Right atrium auricular region (tissue), 2 donors: ENCODE results near the gene IFITM10. TPM values are rescaled to one million over a fixed set of nuclear protein-coding genes. Genes with fewer than 3 reads are reported as not detected.

Experiments used
- DNase-seq: peaks from one replicate; pipeline ENCODE4 v3.0.0-alpha.2; 2019; ENCODE audit warnings: low spot score
- H3K27ac ChIP-seq, 2 donors: fragments of 200-600 bp; sonication (generic); 1 replicate in 1 of 2; 2 replicates in 1 of 2; pipeline ENCODE4 v1.5.1; 2016 to 2019
- H3K27me3 ChIP-seq, 2 donors: fragments of 200-600 bp; sonication (generic); one replicate each; pipeline versions ENCODE4 v1.5.1 to v1.6.0; 2017 to 2019
- H3K36me3 ChIP-seq: fragments of 200-600 bp; sonication (generic); one replicate; pipeline ENCODE4 v1.5.1; 2016
- H3K4me1 ChIP-seq, 2 donors: fragments of 200-600 bp; sonication (generic); one replicate each; pipeline versions ENCODE4 v1.5.1 to v1.6.0; 2017 to 2019
- H3K4me3 ChIP-seq, 2 donors: fragments of 200-600 bp; sonication (generic); 1 replicate in 1 of 2; 2 replicates in 1 of 2; pipeline ENCODE4 v1.5.1; 2017 to 2019; ENCODE audit warnings: mild to moderate bottlenecking in 1 of 2, moderate library complexity in 1 of 2
- H3K9me3 ChIP-seq, 2 donors: fragments of 200-600 bp; sonication (generic); one replicate each; pipeline ENCODE4 v1.5.1; 2019
- total RNA-seq, 2 donors: library from RNA; depleted of rRNA; stranded (reverse); fragments of >200 nt; gene quantifications; one replicate each; pipeline ENCODE4 v1.1.0, GENCODE V29; 2016
- TF ChIP-seq, protein P1 (sequence below), 2 donors: fragments of 200-600 bp; sonication (generic); IDR thresholded peaks; one replicate each; pipeline ENCODE4 v1.5.1; 2019; ENCODE audit warnings: antibody characterized with exemption in 2 of 2

The IFITM10 gene
- total RNA-seq, 2 donors from 2014 or later, result 0.37 to 0.47 TPM

GRCh38 chr11:1708716-1709115 is 41.7 kb downstream of the IFITM10 start:
- TF ChIP-seq, protein P1, sequence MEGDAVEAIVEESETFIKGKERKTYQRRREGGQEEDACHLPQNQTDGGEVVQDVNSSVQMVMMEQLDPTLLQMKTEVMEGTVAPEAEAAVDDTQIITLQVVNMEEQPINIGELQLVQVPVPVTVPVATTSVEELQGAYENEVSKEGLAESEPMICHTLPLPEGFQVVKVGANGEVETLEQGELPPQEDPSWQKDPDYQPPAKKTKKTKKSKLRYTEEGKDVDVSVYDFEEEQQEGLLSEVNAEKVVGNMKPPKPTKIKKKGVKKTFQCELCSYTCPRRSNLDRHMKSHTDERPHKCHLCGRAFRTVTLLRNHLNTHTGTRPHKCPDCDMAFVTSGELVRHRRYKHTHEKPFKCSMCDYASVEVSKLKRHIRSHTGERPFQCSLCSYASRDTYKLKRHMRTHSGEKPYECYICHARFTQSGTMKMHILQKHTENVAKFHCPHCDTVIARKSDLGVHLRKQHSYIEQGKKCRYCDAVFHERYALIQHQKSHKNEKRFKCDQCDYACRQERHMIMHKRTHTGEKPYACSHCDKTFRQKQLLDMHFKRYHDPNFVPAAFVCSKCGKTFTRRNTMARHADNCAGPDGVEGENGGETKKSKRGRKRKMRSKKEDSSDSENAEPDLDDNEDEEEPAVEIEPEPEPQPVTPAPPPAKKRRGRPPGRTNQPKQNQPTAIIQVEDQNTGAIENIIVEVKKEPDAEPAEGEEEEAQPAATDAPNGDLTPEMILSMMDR (IDR thresholded peaks at IDR 0.05), result no peak

GRCh38 chr11:1707751-1708150 is 42.6 kb downstream of the IFITM10 start:
- DNase-seq, result no peak
- Histone ChIP-seq H3K27me3 (no peaks in the 10 kb centered on the region), H3K4me1 (no peaks in the 10 kb centered on the region), H3K4me3 (no peak overlapping the region), H3K27ac (no peak overlapping the region), H3K9me3 (no peaks in the 10 kb centered on the region), H3K36me3 (no peaks in the 10 kb centered on the region)
- TF ChIP-seq, protein P1 (IDR thresholded peaks at IDR 0.05), result no peak

More at GRCh38 chr11:1708716-1709115, 41.7 kb downstream of the IFITM10 start:
- DNase-seq, result no peak
- Histone ChIP-seq H3K27ac (no peak overlapping the region), H3K9me3 (no peaks in the 10 kb centered on the region), H3K36me3 (no peaks in the 10 kb centered on the region), H3K27me3 (no peaks in the 10 kb centered on the region), H3K4me3 (no peak overlapping the region), H3K4me1 (no peaks in the 10 kb centered on the region)

GRCh38 chr11:1706634-1707400 is 43.6 kb downstream of the IFITM10 start:
- Histone ChIP-seq H3K4me3 (no peak overlapping the region), H3K36me3 (no peaks in the 10 kb centered on the region), H3K27me3 (no peaks in the 10 kb centered on the region), H3K9me3 (no peaks in the 10 kb centered on the region), H3K27ac (no peak overlapping the region), H3K4me1 (no peaks in the 10 kb centered on the region)
- TF ChIP-seq, protein P1 (IDR thresholded peaks at IDR 0.05), result peak in 1 of 2 donors; percentile 28
- no peak for DNase-seq

DNA sequence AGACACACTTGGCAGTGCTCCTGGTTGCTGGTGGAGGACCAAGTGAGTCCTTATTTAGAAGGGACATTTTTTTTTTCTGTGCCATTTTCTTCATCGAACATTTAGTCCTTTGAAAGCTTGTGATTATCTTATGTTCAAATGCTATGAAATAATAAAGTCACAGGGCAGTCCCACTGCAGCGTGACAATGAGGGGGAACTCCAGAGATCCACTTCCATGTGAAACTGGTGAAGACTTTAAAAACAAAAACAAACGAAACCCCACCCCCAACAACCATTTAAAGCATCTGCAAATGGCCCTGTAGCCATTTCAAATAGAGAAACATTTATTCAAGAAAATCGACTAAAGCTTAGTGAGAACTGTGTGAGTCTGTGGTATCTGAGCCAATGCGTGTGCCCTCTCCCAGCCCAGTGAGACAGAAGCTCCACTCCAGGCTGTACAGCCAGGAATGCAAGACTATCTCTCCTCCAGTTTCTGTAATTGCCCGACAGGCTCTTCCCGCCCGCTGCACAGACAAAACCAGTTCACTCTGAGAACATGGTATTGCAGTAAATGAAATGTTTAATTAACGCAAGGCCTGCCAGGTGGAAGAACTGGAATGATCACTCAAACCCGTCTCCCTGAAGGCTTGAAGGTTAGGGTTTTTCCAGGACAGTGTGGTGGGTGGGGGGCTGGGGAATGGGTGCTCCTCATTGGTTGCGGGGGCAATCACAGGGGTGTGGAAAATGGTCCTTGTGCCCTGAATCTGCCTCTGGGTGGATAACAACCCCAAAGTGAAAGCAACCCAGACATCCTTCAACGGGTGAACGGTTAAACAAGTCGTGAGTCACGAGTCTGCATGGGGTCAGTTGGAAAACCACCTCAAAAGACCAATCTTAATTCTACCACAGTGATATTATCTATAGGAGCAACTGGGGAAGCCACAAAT is 45.0 kb downstream of the IFITM10 start:
- H3K27ac ChIP-seq, result no peak overlapping the region
- H3K36me3 ChIP-seq, result no peaks in the 10 kb centered on the region
- no peaks in the 10 kb centered on the region for H3K4me1 ChIP-seq
- no peaks in the 10 kb centered on the region for H3K9me3 ChIP-seq
- TF ChIP-seq, protein P1 (IDR thresholded peaks at IDR 0.05), result no peak
- no peaks in the 10 kb centered on the region for H3K27me3 ChIP-seq
- no peak for DNase-seq
- H3K4me3 ChIP-seq, result no peak overlapping the region

- Histone ChIP-seq H3K4me1 (no peaks in the 10 kb centered on the region), H3K27me3 (no peaks in the 10 kb centered on the region), H3K36me3 (no peaks in the 10 kb centered on the region), H3K9me3 (no peaks in the 10 kb centered on the region), H3K4me3 (no peak overlapping the region), H3K27ac (no peak overlapping the region)
- TF ChIP-seq, protein P1 (IDR thresholded peaks at IDR 0.05), result no peak
- DNase-seq, result no peak
Measured at GRCh38 chr11:1703146-1703545, 47.2 kb downstream of the IFITM10 start.
